IMR-90 (cell line): ENCODE data around the gene NTM.

Experiments
- MXI1 ChIP-seq: IDR thresholded peaks from 2 replicates; pipeline ENCODE4 v1.6.1; 2012; ENCODE audit warnings: low read depth, mild to moderate bottlenecking, low read length, moderate library complexity, borderline replicate concordance
- RAD21 ChIP-seq: IDR thresholded peaks from 2 replicates; pipeline ENCODE4 v1.6.1; 2012; ENCODE audit warnings: low read length, improper control_type of control experiment

DNA sequence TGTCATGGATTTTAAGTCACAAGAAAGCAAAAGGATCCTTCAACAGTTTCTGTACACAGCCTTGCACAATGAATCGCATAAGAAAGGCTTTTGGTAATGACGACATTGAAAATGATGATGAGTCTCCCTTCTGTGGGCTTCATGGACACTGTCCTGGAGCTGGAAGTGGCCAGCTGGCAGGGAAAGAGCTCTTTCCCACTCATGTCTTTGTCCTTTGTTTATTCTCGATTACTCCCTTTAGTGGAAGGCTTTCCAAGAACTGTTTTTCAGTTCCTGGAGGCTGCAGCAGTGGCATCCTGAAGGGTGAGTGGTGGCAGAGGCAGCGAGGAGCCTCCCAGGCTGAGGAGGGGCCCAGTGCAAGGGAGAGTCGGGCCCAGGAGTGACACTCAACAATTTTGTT is 505.2 kb downstream of the NTM start:
- TF ChIP-seq MXI1 (no peak), RAD21 (no peak)
